Activated CD4-positive, alpha-beta T cell treated with anti-CD3 and anti-CD28 coated beads, Interleukin-2, amount 10 ng/mL, durations not matched to agents 24 days and 14 days (primary cell): Measurements from ENCODE around the gene TMEM62. TPM values are rescaled to one million over a fixed set of nuclear protein-coding genes. Genes with fewer than 3 reads are reported as not detected.

Experiments
- DNase-seq: peaks from one replicate; pipeline ENCODE4 v3.0.0; 2022
- H3K27ac Mint-ChIP-seq: one replicate; pipeline ENCODE4 v1.8.0; 2022; ENCODE audit warnings: mild to moderate bottlenecking, mixed read lengths
- H3K27me3 Mint-ChIP-seq: one replicate; pipeline ENCODE4 v1.8.0; 2022; ENCODE audit warnings: mixed read lengths
- H3K36me3 Mint-ChIP-seq: one replicate; pipeline ENCODE4 v1.8.0; 2022; ENCODE audit warnings: low read depth, mild to moderate bottlenecking, mixed read lengths
- H3K4me1 Mint-ChIP-seq: one replicate; pipeline ENCODE4 v1.8.0; 2021; ENCODE audit warnings: mixed read lengths
- H3K4me3 Mint-ChIP-seq: one replicate; pipeline ENCODE4 v1.8.0; 2022; ENCODE audit warnings: mild to moderate bottlenecking, moderate library complexity, mixed read lengths
- H3K9me3 Mint-ChIP-seq: one replicate; pipeline ENCODE4 v1.8.0; 2021; ENCODE audit warnings: mixed read lengths
- intact Hi-C: fragments of 100-400 bp; cut with micrococcal nuclease; formaldehyde crosslinking; loops from one replicate; pipeline ENCODE4 v1.15.1; 2023
- total RNA-seq: library from RNA; stranded (reverse); gene quantifications from 2 replicates; pipeline ENCODE4 v1.2.3, GENCODE V29; 2022

TMEM62 gene
- total RNA-seq, 1 donor from 2014 or later, result 18.7 TPM

- no peaks in the 10 kb centered on the region for H3K9me3 Mint-ChIP-seq
- H3K36me3 Mint-ChIP-seq, result no peaks in the 10 kb centered on the region
- no peak overlapping the region for H3K27ac Mint-ChIP-seq
- peaks cover 5% of the 10 kb centered on the region for H3K4me1 Mint-ChIP-seq
- intact Hi-C loops, result loop anchor here (5.0 kb wide), 1 partner anchor 37 kb away; the partner anchor contains the start of gene TGM5
- no peak overlapping the region for H3K4me3 Mint-ChIP-seq
- H3K27me3 Mint-ChIP-seq, result peaks cover 3% of the 10 kb centered on the region
- no peak for DNase-seq
These were observed 96.6 kb downstream of the TMEM62 start for GRCh38 chr15:43229977-43230376.

- Mint-ChIP-seq H3K9me3 (no peaks in the 10 kb centered on the region), H3K27ac (no peak overlapping the region), H3K36me3 (no peaks in the 10 kb centered on the region)
These were observed 97.3 kb downstream of the TMEM62 start for GRCh38 chr15:43230640-43231115.

DNA sequence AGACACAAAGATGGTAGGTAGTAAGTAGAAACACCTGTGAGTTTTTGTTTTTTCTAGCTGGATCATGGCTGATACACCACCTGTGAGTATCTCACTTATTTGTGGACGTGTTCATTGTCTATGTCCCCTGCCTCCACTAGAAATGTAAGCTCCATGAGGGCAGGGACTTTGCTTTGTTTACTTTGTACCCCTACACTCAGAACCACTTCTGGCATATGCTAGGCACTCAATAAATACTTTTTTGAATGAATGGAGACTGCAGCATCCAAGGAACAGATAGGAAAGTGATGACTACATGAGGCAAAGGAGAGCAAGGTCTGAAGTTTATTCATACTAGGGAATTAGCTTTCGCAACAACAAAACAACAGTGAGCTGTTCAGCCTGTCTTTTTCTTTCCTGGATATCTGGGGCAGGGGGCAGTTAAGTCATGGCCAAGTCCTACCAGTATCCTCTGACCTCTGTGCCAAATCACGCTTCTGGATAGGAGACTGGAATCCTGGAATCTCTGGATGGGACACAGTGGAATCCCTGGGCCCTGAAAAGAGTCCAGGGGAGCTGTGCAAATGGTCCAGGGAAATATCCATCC is 99.0 kb downstream of the TMEM62 start:
- DNase-seq, result no peak
- Mint-ChIP-seq H3K9me3 (no peaks in the 10 kb centered on the region), H3K27ac (no peak overlapping the region), H3K27me3 (peaks cover 3% of the 10 kb centered on the region), H3K36me3 (no peaks in the 10 kb centered on the region), H3K4me3 (no peak overlapping the region), H3K4me1 (no peaks in the 10 kb centered on the region)
- intact Hi-C loops, result no loop called here

More at GRCh38 chr15:43230640-43231115, 97.3 kb downstream of the TMEM62 start:
- H3K27me3 Mint-ChIP-seq, result peaks cover 3% of the 10 kb centered on the region
- no peak overlapping the region for H3K4me3 Mint-ChIP-seq
- peaks cover 3% of the 10 kb centered on the region for H3K4me1 Mint-ChIP-seq
- no peak for DNase-seq
- intact Hi-C loops, result no loop called here

Other genes with a start within 250 kb of the TMEM62 start
- 10.2 and 11.3 TPM in 2 replicates for gene TTBK2, start 212.8 kb upstream of the TMEM62 start, total RNA-seq
- gene UBR1, start 27.5 kb upstream of the TMEM62 start, total RNA-seq, result 31.6 and 34.3 TPM in 2 replicates
- 49.2 and 54.1 TPM in 2 replicates for gene CCNDBP1, start 51.8 kb downstream of the TMEM62 start, total RNA-seq
- gene EPB42, start 87.4 kb downstream of the TMEM62 start, total RNA-seq, result not detected in 2 replicates
- gene TGM5, start 133.3 kb downstream of the TMEM62 start, total RNA-seq, result 0.07 TPM in 1 of 2 replicates, not detected in the other
- gene TGM7, start 168.7 kb downstream of the TMEM62 start, total RNA-seq, result not detected in 2 replicates
- 15.4 and 16.0 TPM in 2 replicates for gene LCMT2, start 197.0 kb downstream of the TMEM62 start, total RNA-seq
- gene ZSCAN29, start 237.5 kb downstream of the TMEM62 start, total RNA-seq, result 30.9 and 32.1 TPM in 2 replicates
- 48.0 and 49.6 TPM in 2 replicates for gene TUBGCP4, start 237.5 kb downstream of the TMEM62 start, total RNA-seq